DMS 273 (cell line): ENCODE data around the gene DTD1.
"Not testable (repeated sequence)": the region's sequence is repeated elsewhere in the genome, so short reads cannot be mapped to it uniquely, and the experiment has no call there.

Source experiments
- DNase-seq: peaks from one replicate; lab custom pipeline; 2025; ENCODE audit not compliant: unreplicated experiment; lab: John Stamatoyannopoulos, UW

DTD1 gene

GRCh38 chr20:18783385-18783959 lies 195.6 kb downstream of the DTD1 start:
- no peak for DNase-seq

GRCh38 chr20:18787046-18787445 lies 199.2 kb downstream of the DTD1 start:
- DNase-seq, result not testable (repeated sequence)

DNA sequence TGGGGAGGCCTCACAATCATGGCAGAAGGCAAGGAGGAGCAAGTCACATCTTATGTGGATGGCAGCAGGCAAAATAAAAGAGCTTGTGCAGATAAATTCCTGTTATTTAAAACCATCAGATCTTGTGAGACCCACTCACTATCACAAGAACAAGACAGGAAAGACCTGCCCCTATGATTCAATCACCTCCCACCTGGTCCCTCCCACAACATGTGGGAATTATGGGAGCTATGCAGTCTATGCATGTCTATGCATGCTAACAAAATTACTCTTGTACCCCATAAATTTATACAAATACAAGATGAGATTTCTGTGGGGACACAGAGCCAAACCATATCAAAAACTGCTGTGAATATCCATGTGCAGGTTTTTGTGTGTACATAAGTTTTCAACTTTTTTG lies 200.2 kb downstream of the DTD1 start:
- DNase-seq, result no peak

GRCh38 chr20:18790787-18791186 lies 202.9 kb downstream of the DTD1 start:
- no peak for DNase-seq

GRCh38 chr20:18793625-18794427 lies 206.0 kb downstream of the DTD1 start:
- DNase-seq, result peak; percentile 96

GRCh38 chr20:18794428-18794787 lies 206.6 kb downstream of the DTD1 start:
- DNase-seq, result no peak

DNA sequence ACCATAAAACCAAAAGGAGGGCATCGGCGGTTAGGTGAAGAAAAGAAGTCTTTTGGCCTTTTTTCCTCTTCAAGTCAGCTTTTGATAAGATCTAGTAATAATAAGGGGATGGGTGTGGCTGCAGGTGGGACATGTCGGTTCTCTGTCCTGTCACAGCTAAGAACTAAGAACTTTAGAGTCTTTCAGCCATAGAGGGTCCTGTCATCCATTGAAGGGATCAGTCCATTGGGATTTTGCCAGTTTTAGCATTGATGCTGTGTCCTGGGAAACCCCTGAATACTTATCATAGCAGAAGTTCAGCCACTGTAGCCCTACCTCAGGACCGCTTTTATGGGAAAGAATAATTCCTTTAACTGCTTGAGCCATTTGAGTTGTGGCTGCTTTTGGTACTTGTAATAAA lies 207.5 kb downstream of the DTD1 start:
- DNase-seq, result no peak

- no peak for DNase-seq
Observed at GRCh38 chr20:18796282-18796833, 208.5 kb downstream of the DTD1 start.

DNA sequence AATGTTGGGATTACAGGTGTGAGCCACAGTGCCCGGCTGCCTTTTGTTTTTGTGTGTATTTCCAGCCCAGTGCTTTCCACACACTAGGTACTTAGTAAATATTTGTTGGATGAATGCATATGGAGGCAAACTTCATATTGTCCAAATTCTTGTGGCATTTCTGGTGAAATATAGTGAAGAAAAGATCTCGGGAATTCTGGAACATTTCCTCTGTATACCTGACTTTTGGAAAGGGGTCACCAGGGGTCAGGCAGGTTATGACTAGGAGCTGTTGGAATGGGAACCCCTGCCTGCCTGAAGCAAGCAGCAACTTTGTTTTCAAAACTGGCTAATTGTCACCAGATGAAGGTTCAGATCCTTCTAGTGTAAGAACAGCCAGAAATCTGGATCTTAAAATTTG lies 213.7 kb downstream of the DTD1 start:
- DNase-seq, result no peak

DNA sequence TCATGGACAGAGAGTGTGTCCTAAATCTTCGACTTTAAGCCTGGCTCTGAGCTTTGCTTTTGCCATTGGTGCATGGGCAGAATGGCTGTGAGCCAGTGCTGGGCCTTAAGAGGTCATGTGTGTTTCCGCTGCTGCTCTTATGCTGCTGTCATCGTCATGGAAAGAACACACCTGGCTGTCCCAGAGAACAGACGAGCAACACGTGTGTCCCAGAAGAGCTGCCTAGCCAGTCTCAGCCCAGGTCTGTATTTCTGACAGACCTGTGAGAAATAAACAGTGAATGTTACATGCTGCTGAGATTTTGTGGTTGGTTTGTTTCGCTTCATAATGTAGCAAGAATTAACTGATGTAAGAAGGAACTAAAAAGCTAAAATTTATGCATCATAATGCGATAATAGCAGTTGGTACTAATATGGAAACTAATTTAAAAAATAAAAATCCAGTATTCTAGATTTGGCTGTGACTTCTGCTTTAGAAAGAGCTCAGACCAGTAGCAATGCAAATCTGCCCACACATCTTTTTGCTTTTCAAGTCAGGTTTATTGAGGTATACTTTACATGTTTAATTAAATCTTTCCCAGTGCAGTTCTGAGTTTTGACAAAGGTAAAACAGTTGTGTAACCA lies 214.3 kb downstream of the DTD1 start:
- DNase-seq, result no peak

DNA sequence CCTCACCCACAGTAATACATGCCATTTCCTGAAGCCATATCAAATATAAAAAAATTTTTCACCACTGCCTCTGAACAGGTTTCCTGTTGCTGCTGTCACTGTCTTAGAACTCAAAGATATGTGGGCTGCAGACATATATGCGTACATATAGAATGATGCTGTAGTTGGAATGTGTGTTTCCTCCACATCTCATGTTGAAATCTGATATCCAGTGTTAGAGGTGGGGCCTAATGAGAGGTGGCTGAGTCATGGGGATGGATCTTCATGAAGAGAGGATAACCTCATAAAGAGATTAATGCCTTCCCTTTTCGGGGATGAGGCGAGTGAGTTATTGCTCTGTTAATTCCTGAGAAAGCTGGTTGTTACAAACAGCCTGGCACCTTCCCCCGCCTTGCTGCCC lies 218.0 kb downstream of the DTD1 start:
- DNase-seq, result no peak

- DNase-seq, result no peak
Observed at GRCh38 chr20:18808712-18809111, 220.9 kb downstream of the DTD1 start.

DNA sequence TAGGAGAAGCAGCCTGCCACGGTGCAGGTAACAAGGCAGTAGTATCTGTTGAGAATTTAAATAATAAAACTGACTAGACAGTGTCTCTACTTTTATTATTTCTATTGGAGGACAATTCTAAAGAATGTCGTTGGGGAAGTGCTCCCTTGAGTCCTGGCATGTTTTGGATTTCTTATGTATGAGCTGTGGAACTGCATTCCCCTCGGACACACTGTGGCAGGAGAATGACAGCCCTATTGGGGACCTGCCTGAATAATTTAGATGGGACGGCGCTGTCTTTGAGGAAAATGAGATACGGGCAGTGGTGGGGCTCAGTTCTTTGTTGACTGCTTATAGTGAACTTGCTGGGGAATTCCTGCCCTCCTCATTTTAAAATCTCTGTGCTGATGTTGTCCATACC lies 223.3 kb downstream of the DTD1 start:
- DNase-seq, result no peak

- DNase-seq, result no peak
Observed at GRCh38 chr20:18811904-18812303, 224.1 kb downstream of the DTD1 start.

- DNase-seq, result no peak
Observed at GRCh38 chr20:18813483-18813882, 225.6 kb downstream of the DTD1 start, which contains the start of gene SCP2D1. TSS of gene SCP2D1 (plus strand) at chr20:18813783. CDS start at chr20:18813816, 33 bp downstream.

DNA sequence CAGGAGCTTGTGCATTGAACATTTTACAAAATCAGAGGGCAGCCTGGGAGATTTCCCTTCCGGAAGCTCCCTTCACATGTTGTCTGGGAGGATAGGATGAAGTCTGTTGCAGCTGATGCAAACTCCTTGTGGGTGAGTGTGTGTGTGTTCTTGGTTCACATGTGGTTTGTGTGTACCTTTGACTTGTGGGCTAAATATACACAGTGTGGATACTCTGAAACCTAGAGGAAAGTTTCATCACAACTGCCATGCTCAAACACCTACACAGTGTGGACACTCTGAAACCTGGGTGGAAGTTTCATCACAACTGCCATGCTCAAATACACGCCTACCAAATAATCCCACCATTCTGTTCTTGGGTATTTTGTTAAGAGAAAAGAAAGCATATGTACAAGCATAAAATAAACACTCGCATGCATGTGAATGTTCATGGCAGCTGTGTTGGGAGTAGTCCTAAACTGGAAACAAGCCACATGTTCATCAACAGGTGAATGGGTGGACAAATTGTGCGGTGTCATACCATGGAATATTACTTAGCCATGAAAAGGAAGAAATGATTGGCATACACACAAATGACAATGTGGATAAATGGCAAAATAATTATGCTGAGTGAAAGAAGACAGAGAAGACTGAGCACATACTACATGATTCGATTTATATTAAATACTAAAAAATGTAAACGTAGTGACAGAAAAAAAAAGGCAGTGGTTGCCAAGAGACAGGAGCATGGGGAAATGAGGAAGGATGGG lies 227.5 kb downstream of the DTD1 start:
- DNase-seq, result no peak
